Parathyroid adenoma (tissue), 2 donors: ENCODE results near the gene INTS14.

Source experiments
- H2AFZ ChIP-seq: fragments of 300-600 bp; sonication (generic); one replicate; pipeline ENCODE4 v1.7.0; 2017; ENCODE audit warnings: antibody characterized with exemption, mild to moderate bottlenecking
- H3K27ac ChIP-seq: fragments of 300-600 bp; sonication (generic); one replicate; pipeline ENCODE4 v1.7.0; 2017
- H3K27me3 ChIP-seq: fragments of 300-600 bp; sonication (generic); one replicate; pipeline ENCODE4 v1.7.0; 2017; ENCODE audit warnings: low read length; ENCODE audit not compliant: control insufficient read depth, insufficient read depth
- H3K36me3 ChIP-seq: fragments of 300-600 bp; sonication (generic); one replicate; pipeline ENCODE4 v1.7.0; 2017; ENCODE audit warnings: low read length; ENCODE audit not compliant: control insufficient read depth, insufficient read depth
- H3K4me1 ChIP-seq: fragments of 300-600 bp; sonication (generic); one replicate; pipeline ENCODE4 v1.7.0; 2017; ENCODE audit warnings: control low read depth
- H3K4me2 ChIP-seq: fragments of 300-600 bp; sonication (generic); one replicate; pipeline ENCODE4 v1.7.0; 2017; ENCODE audit warnings: low read length
- H3K4me3 ChIP-seq: fragments of 300-600 bp; sonication (generic); one replicate; pipeline ENCODE4 v1.7.0; 2017; ENCODE audit warnings: low read depth, low read length
- H3K79me2 ChIP-seq: fragments of 300-600 bp; sonication (generic); one replicate; pipeline ENCODE4 v1.7.0; 2017; ENCODE audit warnings: control low read depth
- H3K9ac ChIP-seq: fragments of 300-600 bp; sonication (generic); one replicate; pipeline ENCODE4 v1.7.0; 2017; ENCODE audit warnings: mild to moderate bottlenecking
- H3K9me3 ChIP-seq: fragments of 300-600 bp; sonication (generic); one replicate; pipeline ENCODE4 v1.7.0; 2017; ENCODE audit warnings: low read length; ENCODE audit not compliant: control insufficient read depth
- TF ChIP-seq, protein P1 (sequence below): fragments of 300-600 bp; sonication (generic); IDR thresholded peaks from one replicate; pipeline ENCODE4 v1.7.0; 2017; ENCODE audit warnings: antibody characterized with exemption, mild to moderate bottlenecking
- donor health status: primary hyperparathyroidism.

The INTS14 gene

DNA sequence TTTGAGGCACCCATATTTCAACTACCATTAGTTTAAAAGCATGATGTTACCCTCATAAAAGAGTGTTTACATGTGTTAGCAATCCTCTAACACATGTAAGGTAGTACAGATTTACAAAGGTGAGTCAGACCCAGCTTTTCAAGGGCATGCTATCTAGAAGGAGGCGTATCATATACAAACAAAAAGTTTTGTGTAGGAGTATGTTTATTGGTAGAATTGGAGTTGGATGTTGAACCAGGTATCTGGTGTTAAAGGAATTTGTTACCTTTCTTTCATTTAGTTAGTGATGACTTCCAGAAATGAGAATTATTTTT lies 78.2 kb downstream of the INTS14 start:
- TF ChIP-seq, protein P1, sequence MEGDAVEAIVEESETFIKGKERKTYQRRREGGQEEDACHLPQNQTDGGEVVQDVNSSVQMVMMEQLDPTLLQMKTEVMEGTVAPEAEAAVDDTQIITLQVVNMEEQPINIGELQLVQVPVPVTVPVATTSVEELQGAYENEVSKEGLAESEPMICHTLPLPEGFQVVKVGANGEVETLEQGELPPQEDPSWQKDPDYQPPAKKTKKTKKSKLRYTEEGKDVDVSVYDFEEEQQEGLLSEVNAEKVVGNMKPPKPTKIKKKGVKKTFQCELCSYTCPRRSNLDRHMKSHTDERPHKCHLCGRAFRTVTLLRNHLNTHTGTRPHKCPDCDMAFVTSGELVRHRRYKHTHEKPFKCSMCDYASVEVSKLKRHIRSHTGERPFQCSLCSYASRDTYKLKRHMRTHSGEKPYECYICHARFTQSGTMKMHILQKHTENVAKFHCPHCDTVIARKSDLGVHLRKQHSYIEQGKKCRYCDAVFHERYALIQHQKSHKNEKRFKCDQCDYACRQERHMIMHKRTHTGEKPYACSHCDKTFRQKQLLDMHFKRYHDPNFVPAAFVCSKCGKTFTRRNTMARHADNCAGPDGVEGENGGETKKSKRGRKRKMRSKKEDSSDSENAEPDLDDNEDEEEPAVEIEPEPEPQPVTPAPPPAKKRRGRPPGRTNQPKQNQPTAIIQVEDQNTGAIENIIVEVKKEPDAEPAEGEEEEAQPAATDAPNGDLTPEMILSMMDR: no peak
- H3K4me3 ChIP-seq: no peak overlapping the region
- no peaks in the 10 kb centered on the region for H3K4me1 ChIP-seq
- no peak overlapping the region for H3K27ac ChIP-seq
- no peak overlapping the region for H3K9ac ChIP-seq
- no peaks in the 10 kb centered on the region for H3K36me3 ChIP-seq
- H3K4me2 ChIP-seq: no peak overlapping the region
- no peaks in the 10 kb centered on the region for H3K27me3 ChIP-seq
- peaks cover 10% of the 10 kb centered on the region for H3K79me2 ChIP-seq
- H3K9me3 ChIP-seq: no peaks in the 10 kb centered on the region
- no peak overlapping the region for H2AFZ ChIP-seq

- H3K27ac ChIP-seq: peak within 1 kb of the TSS; percentile 49
- H3K9ac ChIP-seq: no peak within 1 kb of the TSS
- peaks cover 10% of the 10 kb centered on the region for H3K79me2 ChIP-seq
- H3K27me3 ChIP-seq: no peaks in the 10 kb centered on the region
- H3K9me3 ChIP-seq: no peaks in the 10 kb centered on the region
- peak within 1 kb of the TSS; percentile 93 for H3K4me2 ChIP-seq
- peak within 1 kb of the TSS; percentile 97 for H2AFZ ChIP-seq
- H3K36me3 ChIP-seq: no peaks in the 10 kb centered on the region
- peak within 1 kb of the TSS; percentile 84 for H3K4me3 ChIP-seq
- H3K4me1 ChIP-seq: no peaks in the 10 kb centered on the region
- TF ChIP-seq, protein P1: no peak
Measured at GRCh38 chr15:65530318-65531111, 80.4 kb downstream of the INTS14 start, which contains the start of gene HACD3. Gene HACD3 (plus strand): TSS chr15:65530463. CDS start chr15:65530632, 169 bp downstream.

DNA sequence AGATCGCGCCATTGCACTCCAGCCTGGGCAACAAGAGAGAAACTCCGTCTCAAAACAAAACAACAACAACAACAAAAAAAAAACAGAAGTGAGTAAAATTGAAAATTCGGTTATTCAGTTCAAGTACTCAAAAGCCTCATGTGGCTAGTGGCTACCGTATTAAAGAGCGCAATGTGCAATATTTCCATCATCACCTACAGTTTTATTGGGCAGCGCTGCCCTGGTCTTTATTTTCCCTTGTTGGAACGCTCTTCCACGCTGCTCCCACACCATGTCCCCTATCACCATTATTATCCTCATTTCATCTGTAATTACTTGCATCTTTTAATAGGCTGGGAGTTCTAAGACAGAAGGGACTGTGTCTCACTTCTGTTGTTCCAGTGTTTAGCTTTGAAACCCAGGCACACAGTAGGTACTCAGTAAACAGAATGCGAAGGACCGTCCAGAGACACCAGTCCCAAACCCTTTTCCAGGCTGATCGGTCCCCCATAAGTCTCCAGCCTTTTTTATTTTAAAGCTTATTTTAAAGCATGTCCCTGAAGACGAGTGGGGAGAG lies 81.1 kb downstream of the INTS14 start:
- Histone ChIP-seq H3K4me1 (no peaks in the 10 kb centered on the region), H3K9ac (no peak overlapping the region), H3K36me3 (no peaks in the 10 kb centered on the region), H3K79me2 (peaks cover 10% of the 10 kb centered on the region), H3K27ac (peak overlapping the region; percentile 49), H2AFZ (peak overlapping the region; percentile 97), H3K27me3 (no peaks in the 10 kb centered on the region), H3K4me3 (peak overlapping the region; percentile 84), H3K9me3 (no peaks in the 10 kb centered on the region), H3K4me2 (peak overlapping the region; percentile 93)
- TF ChIP-seq, protein P1: no peak
